ENCODE results near the gene SLC4A5. TPM values are rescaled to one million over a fixed set of nuclear protein-coding genes. Genes with fewer than 3 reads are reported as not detected.

The SLC4A5 gene, protein sequence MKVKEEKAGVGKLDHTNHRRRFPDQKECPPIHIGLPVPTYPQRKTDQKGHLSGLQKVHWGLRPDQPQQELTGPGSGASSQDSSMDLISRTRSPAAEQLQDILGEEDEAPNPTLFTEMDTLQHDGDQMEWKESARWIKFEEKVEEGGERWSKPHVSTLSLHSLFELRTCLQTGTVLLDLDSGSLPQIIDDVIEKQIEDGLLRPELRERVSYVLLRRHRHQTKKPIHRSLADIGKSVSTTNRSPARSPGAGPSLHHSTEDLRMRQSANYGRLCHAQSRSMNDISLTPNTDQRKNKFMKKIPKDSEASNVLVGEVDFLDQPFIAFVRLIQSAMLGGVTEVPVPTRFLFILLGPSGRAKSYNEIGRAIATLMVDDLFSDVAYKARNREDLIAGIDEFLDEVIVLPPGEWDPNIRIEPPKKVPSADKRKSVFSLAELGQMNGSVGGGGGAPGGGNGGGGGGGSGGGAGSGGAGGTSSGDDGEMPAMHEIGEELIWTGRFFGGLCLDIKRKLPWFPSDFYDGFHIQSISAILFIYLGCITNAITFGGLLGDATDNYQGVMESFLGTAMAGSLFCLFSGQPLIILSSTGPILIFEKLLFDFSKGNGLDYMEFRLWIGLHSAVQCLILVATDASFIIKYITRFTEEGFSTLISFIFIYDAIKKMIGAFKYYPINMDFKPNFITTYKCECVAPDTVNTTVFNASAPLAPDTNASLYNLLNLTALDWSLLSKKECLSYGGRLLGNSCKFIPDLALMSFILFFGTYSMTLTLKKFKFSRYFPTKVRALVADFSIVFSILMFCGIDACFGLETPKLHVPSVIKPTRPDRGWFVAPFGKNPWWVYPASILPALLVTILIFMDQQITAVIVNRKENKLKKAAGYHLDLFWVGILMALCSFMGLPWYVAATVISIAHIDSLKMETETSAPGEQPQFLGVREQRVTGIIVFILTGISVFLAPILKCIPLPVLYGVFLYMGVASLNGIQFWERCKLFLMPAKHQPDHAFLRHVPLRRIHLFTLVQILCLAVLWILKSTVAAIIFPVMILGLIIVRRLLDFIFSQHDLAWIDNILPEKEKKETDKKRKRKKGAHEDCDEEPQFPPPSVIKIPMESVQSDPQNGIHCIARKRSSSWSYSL
- 0.25 and 0.44 TPM in 2 replicates for total RNA-seq

DNA sequence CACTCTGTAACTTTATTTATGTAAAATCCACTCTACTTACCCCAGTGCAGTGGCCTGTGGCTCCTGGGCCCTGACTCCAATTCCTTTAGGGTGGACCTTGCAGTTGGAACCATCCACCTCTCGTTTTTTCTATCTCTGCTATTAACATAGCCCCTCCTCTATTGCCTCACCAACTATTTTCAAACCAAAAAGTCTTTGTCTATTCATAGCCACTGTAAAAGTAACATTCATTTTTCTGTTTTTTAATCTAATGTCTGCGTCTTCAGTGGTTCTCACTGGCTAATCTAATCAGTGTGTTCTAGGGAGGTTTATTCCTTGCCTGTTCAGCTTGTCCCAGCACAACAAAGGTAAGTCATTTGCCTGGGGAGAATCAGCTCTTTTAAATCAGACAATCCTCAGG is at the start of gene SLC4A5:
Gene SLC4A5 (minus strand): TSS at position 101 of the 400 bp plus-strand sequence. CDS start 28,393 bp downstream, outside the sequence.

DNA sequence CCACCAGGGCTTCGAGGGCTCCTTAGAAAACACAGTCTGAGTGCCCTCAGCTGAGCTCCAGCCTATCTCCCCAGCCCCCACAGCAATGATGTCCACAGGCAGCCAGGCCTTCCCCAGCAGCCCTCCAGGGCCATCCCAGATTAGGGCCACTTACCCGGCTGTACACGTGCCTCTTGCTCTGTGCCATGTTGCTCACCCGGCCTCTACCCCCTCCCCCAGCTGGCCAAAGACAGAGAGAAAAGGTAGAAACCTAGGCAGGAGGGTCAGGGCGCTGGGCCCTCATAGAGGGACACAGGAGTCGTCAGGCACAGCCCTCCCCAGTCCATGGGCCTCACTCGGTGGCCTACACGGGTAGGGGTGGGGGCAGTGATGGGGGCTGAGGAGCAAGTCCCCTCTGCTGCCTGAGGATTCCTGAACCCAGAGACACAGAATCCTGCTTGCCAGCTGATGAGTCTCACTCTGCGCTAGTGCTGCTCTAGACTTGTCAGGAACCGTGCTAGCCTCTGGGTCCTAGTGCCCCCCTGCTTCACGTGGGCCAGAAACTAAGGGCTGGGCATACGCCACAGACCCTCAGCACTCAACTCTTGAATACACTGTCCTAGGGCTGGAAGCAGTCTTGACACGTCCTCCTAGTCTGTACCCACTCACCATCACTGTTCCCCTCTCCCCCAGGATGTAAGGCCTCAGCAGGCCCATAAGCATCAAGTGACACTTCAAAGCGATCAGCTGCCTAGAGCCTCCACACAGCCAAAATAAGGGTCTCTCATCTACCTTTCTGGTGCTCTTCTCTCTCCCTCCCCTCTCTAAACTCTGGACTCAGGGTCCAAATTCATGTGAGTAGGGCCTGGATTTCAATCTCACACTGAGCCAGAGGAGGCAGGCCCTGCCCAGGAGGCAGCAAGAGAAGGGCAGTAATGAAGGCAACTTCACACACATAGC is 36.9 kb upstream of the SLC4A5 start, which contains the start of gene DCTN1:
Gene DCTN1 (minus strand): TSS at position 461 of the 939 bp plus-strand sequence. CDS start 274 bp downstream, at position 187.

DNA sequence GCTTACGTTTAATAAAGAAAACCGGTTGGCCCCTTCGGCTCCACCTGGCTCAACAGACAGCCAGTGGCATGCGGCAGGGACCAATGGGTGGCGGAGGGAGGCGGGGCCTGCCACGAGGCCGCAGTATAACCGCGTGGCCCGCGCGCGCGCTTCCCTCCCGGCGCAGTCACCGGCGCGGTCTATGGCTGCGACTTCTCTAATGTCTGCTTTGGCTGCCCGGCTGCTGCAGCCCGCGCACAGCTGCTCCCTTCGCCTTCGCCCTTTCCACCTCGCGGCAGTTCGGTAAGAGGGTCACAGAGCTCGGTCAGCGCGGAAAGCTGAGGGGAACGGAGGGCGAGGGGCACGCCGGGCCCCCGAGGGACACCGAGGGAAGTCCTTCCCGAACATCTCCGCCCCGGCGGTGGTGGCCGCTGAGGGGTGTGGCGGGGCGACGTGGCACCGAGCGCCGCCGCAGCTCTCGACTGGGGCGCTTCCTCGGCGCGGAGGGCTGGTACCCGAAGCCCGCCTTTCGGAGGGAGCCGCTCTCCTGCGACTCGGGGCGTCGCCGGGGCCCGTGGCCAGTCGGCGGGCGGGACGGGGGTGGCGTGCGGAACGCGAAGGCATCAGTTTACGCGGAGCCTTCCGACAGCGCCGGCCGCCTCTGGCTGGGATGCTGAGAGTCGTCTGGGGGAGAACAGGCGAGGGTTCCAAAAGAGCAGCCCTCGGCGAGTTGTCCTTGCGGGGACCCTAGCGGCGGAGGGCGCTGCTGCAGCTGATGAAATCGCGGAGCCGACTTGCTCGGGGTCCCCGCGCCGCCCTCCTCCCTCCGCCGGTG is 144.5 kb downstream of the SLC4A5 start, which contains the start of gene MTHFD2:
Gene MTHFD2 (plus strand): TSS at position 155 of the 814 bp plus-strand sequence. CDS start 27 bp downstream, at position 182.

DNA sequence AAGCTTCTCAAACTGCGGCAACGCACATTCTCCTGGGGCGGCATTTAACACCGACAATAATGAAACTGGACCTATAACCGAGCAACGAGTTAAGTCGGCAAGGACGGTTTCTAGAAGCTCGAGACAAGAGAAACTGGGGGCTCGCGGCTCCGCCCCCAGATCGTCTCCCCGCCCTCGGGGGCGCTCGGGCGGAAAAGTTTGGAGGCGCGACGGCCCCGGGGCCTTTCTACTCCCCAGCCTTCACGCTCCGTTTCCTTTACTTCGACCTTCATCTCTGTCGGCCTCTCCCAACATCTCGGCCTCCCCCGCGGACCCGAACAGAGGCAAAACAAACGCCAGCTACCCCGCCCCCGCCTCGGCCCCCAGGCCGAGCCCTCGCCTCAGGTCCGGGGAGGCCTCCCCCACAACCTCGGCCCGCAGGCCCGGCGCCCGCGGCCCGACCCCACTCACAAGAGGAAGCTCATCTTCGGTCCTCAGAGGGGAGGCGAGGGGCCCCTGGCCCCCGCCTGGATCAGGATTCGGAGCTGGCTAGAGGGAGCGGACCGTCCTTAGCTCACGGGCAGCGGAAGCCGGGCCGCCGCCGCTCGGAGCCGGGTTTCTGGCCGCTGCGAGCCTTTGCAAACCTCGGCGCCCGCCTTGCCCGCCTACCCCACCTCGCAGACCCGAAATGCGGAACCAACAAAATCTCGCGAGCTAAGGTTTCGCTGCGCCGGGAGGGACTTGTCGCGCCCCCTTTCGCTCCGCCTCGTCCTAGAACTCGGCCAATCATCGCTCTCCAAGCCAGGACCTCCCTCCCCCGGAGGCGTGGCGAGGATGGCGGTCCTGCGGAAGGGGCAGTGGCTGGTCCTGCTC is 164.8 kb downstream of the SLC4A5 start, which contains the start of gene MOB1A:
Gene MOB1A (minus strand): TSS at position 669 of the 852 bp plus-strand sequence. CDS start 205 bp downstream, at position 464.

Other genes starting within 250 kb of the SLC4A5 start
- gene BOLA3, start 195.5 kb downstream of the SLC4A5 start, total RNA-seq, result 33.7 and 50.0 TPM in 2 replicates
- gene MOB1A, start 164.5 kb downstream of the SLC4A5 start, total RNA-seq, result 87.8 and 101 TPM in 2 replicates
- gene MTHFD2, start 144.8 kb downstream of the SLC4A5 start, total RNA-seq, result 179 and 270 TPM in 2 replicates
- gene DCTN1, start 36.9 kb upstream of the SLC4A5 start, total RNA-seq, result 196 and 294 TPM in 2 replicates
- 1.00 and 1.4 TPM in 2 replicates for gene C2orf81, start 78.2 kb upstream of the SLC4A5 start, total RNA-seq
- gene WDR54, start 78.3 kb upstream of the SLC4A5 start, total RNA-seq, result 51.6 and 103 TPM in 2 replicates
- gene RTKN, start 98.5 kb upstream of the SLC4A5 start, total RNA-seq, result 12.9 and 14.6 TPM in 2 replicates
- 10.7 and 15.2 TPM in 2 replicates for gene INO80B, start 111.7 kb upstream of the SLC4A5 start, total RNA-seq
- 20.9 and 41.9 TPM in 2 replicates for gene WBP1, start 115.0 kb upstream of the SLC4A5 start, total RNA-seq
- gene MOGS, start 122.0 kb upstream of the SLC4A5 start, total RNA-seq, result 68.3 and 86.0 TPM in 2 replicates
- 26.2 and 35.7 TPM in 2 replicates for gene MRPL53, start 129.3 kb upstream of the SLC4A5 start, total RNA-seq
- gene CCDC142, start 139.6 kb upstream of the SLC4A5 start, total RNA-seq, result 23.0 and 24.2 TPM in 2 replicates
- 24.4 and 26.9 TPM in 2 replicates for gene TTC31, start 139.7 kb upstream of the SLC4A5 start, total RNA-seq
- 1.4 and 2.0 TPM in 2 replicates for gene LBX2, start 156.2 kb upstream of the SLC4A5 start, total RNA-seq
- gene PCGF1, start 164.3 kb upstream of the SLC4A5 start, total RNA-seq, result 27.1 and 29.6 TPM in 2 replicates
- not detected in 2 replicates for gene TLX2, start 171.0 kb upstream of the SLC4A5 start, total RNA-seq
- gene DQX1, start 182.8 kb upstream of the SLC4A5 start, total RNA-seq, result 0.11 and 0.12 TPM in 2 replicates
- 78.6 and 82.2 TPM in 2 replicates for gene AUP1, start 186.3 kb upstream of the SLC4A5 start, total RNA-seq
- 43.6 and 51.2 TPM in 2 replicates for gene HTRA2, start 186.5 kb upstream of the SLC4A5 start, total RNA-seq
- gene LOXL3, start 210.5 kb upstream of the SLC4A5 start, total RNA-seq, result 12.1 and 28.0 TPM in 2 replicates
- 24.6 and 35.0 TPM in 2 replicates for gene DOK1, start 211.3 kb upstream of the SLC4A5 start, total RNA-seq